K562 treated with DMSO at 1 percent for 48 hours (cell line): ENCODE results near the gene AHCTF1. TPM values are rescaled to one million over a fixed set of nuclear protein-coding genes. Genes with fewer than 3 reads are reported as not detected.

Experiments
- total RNA-seq: library from RNA; unstranded; fragments of 300-600 nt; gene quantifications from 2 replicates; pipeline ENCODE4 v1.2.3, GENCODE V29; 2022; ENCODE audit warnings: low replicate concordance; ENCODE audit errors: extremely low read depth

Gene AHCTF1, protein sequence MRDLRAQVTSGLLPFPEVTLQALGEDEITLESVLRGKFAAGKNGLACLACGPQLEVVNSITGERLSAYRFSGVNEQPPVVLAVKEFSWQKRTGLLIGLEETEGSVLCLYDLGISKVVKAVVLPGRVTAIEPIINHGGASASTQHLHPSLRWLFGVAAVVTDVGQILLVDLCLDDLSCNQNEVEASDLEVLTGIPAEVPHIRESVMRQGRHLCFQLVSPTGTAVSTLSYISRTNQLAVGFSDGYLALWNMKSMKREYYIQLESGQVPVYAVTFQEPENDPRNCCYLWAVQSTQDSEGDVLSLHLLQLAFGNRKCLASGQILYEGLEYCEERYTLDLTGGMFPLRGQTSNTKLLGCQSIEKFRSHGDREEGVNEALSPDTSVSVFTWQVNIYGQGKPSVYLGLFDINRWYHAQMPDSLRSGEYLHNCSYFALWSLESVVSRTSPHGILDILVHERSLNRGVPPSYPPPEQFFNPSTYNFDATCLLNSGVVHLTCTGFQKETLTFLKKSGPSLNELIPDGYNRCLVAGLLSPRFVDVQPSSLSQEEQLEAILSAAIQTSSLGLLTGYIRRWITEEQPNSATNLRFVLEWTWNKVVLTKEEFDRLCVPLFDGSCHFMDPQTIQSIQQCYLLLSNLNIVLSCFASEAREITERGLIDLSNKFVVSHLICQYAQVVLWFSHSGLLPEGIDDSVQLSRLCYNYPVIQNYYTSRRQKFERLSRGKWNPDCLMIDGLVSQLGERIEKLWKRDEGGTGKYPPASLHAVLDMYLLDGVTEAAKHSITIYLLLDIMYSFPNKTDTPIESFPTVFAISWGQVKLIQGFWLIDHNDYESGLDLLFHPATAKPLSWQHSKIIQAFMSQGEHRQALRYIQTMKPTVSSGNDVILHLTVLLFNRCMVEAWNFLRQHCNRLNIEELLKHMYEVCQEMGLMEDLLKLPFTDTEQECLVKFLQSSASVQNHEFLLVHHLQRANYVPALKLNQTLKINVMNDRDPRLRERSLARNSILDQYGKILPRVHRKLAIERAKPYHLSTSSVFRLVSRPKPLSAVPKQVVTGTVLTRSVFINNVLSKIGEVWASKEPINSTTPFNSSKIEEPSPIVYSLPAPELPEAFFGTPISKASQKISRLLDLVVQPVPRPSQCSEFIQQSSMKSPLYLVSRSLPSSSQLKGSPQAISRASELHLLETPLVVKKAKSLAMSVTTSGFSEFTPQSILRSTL (N-terminal part only)
- total RNA-seq: not detected in 2 replicates

DNA sequence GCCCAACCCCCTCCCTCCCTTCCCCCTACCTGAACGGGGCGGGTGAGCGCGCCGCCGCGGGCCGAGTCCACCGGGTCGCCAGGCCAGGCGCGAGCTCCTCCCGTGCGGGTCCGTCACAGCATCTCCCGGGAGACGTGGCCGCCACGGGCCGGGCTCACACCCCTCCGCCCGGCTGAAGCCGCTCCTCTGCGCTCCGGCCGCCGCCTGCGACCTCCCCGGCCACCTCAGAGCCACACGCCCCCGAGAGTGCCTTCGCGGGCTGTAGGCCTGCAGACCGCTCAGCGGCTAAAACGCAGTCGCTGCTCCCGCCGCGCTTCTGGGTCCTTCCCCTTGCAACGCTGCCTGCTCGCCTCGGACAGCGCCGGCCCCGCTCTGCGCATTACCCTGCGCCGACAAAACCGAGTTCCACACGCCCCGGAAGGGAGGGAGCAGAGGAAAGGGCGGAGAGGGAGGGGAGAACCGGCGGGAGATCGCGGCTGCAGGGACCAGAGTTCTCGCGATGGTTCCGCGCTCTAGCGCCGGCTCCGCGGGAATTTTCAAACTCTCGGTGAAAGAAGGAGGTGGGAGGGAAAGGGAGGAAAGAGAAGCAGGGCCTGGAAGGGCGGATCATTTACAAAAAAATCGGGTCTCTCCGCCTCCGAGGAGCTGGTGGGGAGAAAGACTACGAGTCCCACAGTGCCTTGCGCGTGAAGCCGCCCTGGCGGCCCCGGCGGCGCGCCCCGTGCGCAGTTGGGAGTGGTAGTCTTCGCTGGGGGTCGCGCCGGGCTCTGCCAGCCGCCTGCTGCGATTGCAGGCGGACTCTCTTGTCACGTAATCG lies at the start of gene AHCTF1:
AHCTF1 (minus strand) TSS at position 400 of the 817 bp plus-strand sequence. CDS start 13,578 bp downstream, outside the sequence.

Other genes starting within 250 kb of the AHCTF1 start
- not detected in 2 replicates for gene SCCPDH, start 207.5 kb downstream of the AHCTF1 start, total RNA-seq
- gene ZNF695, start 76.1 kb upstream of the AHCTF1 start, total RNA-seq: not detected in 2 replicates
- not detected in 2 replicates for gene ZNF670, start 146.9 kb upstream of the AHCTF1 start, total RNA-seq
- not detected in 2 replicates for gene ZNF669, start 172.4 kb upstream of the AHCTF1 start, total RNA-seq
- not detected in 2 replicates for gene ZNF124, start 240.1 kb upstream of the AHCTF1 start, total RNA-seq